LNCaP clone FGC (cell line): Measurements from ENCODE around the gene GEMIN5.

ENCODE experiments used
- DNase-seq: peaks from one replicate; pipeline ENCODE4 v3.0.0-alpha.2; 2011; ENCODE audit warnings: low read depth
- H3K4me3 ChIP-seq: 2 replicates; pipeline ENCODE4 v1.5.1; 2011; ENCODE audit warnings: mild to moderate bottlenecking, low read depth, low read length, control low read depth
- TF ChIP-seq, protein P1 (sequence below): IDR thresholded peaks from 2 replicates; pipeline ENCODE4 v1.5.1; 2012; ENCODE audit warnings: mild to moderate bottlenecking; ENCODE audit not compliant: control insufficient read depth, insufficient read depth; ENCODE audit errors: extremely low read depth

The GEMIN5 gene

DNA sequence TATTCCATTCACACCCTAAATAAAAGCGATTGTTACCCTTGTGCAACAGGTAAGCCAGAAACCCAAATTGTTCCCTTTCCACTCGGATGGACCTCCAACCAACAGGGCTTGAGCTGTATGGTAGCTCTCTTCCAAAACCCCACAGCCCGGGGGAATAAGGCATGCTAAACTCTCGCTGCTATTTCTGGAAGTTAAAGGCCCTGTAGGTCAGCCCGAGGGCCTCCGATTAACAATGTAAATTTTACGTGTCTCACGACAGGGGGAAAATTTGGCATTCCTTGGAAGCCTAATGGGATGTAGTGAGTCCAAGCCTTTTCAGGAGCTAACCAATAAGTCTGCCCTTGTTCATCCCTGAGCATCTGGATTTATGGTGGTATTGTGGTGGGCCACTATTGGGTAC lies 53.6 kb downstream of the GEMIN5 start:
- DNase-seq: no peak
- TF ChIP-seq, protein P1, sequence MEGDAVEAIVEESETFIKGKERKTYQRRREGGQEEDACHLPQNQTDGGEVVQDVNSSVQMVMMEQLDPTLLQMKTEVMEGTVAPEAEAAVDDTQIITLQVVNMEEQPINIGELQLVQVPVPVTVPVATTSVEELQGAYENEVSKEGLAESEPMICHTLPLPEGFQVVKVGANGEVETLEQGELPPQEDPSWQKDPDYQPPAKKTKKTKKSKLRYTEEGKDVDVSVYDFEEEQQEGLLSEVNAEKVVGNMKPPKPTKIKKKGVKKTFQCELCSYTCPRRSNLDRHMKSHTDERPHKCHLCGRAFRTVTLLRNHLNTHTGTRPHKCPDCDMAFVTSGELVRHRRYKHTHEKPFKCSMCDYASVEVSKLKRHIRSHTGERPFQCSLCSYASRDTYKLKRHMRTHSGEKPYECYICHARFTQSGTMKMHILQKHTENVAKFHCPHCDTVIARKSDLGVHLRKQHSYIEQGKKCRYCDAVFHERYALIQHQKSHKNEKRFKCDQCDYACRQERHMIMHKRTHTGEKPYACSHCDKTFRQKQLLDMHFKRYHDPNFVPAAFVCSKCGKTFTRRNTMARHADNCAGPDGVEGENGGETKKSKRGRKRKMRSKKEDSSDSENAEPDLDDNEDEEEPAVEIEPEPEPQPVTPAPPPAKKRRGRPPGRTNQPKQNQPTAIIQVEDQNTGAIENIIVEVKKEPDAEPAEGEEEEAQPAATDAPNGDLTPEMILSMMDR: no peak
- H3K4me3 ChIP-seq: no peak overlapping the region

DNA sequence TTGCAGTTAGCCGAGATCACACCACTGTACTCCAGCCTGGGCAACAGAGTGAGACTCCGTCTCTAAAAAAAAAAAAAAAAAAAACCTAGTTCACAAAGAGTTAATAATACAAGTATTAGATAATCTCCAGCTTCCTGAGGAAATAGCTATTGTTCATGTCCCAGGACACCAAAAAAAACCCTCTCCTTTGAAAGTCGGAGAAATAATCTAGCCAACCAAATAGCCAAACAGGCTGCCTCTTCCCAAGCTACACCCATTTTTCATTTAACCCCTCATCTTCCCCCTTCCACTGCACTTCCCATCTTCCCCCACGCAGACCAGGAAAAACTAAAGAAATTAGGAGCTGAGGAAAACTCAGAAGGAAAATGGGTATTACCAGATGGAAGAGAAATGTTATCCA lies 56.0 kb downstream of the GEMIN5 start:
- TF ChIP-seq, protein P1: no peak
- no peak overlapping the region for H3K4me3 ChIP-seq
- DNase-seq: no peak

DNA sequence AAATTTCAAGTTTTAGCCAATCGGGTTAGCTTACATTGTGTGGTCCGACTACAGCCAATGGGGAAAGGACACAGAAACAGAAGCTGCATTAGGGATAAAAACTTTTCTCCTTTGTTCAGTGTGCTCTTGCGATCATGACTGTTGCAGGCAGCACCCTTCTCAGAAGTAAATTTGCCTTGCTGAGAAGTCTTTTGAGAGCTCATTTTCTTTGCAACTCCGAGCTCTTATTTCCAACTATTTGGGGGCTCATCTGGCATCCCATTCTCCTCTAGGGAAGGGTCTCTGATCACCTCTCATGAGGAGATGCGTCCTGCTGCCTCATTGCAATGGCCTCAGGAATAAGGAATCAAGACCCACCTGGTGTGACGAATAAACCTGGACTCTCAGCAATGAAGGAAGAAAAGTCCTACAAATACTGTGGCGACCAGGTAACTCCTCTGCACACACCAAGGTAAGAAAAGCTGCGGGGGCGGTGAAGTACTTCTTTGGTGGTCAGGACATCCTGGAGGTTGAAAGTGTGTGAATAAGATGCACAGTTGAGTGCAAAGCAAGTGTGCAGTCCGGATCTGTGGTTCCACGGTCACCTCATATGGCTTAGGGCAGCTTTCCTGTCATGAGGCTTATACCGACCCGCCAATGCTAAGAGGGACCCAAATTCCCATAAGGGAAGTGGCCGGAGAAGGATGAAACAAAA lies 59.2 kb downstream of the GEMIN5 start:
- TF ChIP-seq, protein P1: no peak
- no peak overlapping the region for H3K4me3 ChIP-seq
- no peak for DNase-seq

DNA sequence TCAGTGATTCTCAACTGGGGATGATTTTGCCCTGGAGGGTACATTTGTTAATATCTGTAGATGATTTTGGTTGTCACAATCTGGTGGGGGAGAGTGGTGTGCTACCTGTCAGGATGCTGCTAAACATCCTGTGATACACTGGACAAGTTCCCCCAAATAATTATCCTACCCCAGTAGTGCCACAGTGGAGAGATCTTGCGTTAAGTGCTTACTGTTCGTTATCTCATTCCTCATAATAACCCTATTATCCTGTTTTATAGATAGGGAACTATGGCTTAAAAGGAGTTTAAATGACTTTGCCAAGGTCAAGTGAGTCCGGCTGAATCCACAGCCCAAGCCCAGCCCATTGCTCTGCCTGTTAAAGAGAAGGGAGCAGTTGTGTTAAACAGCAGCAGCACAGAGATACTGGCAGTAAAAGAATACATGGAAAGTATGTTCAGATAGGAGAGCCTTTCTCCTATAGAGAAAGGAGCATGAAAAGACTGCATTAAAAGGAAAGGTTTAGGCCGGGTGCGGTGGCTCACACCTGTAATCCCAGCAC lies 64.2 kb downstream of the GEMIN5 start:
- no peak for DNase-seq
- H3K4me3 ChIP-seq: no peak overlapping the region
- TF ChIP-seq, protein P1: no peak

DNA sequence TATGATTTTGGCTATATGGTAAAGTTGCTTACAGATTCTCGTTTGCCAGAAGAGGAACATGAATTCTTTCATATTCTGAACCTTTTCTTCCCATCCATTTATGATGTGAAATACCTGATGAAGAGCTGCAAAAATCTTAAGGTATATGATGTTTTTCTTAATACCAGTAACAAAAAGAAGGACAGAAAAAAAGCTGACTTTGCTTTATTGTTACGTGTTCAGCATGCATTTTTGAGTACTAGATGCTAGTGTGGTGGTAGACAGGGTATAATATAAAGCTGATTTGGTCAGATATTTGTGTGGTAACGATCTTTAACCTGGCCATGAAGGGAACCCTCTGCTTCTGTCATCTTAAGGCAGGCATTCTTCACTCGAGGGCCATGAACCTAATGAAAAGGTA lies 66.3 kb downstream of the GEMIN5 start:
- TF ChIP-seq, protein P1: no peak
- no peak overlapping the region for H3K4me3 ChIP-seq
- DNase-seq: no peak

DNA sequence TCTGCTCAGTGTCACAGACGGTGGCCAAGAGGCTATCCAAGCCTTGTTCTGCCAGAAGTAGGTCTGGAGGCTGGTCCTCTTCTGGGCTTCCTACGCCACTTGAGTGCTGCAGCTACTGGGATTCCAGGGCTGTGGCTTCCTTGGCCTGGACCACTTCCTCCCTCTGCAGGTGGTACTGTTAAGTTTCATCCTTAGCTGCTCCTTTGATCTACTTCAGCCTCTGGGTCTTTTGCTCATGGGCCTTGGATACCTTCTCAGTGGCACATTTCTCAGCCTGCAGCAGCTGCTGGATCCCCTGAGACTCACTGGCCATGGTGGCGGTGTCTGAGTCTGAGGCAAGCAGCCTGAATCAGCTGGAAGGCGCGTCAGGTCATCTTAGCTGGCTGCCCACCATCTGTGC lies 69.3 kb downstream of the GEMIN5 start:
- DNase-seq: no peak
- H3K4me3 ChIP-seq: no peak overlapping the region
- TF ChIP-seq, protein P1: peak; percentile 42

DNA sequence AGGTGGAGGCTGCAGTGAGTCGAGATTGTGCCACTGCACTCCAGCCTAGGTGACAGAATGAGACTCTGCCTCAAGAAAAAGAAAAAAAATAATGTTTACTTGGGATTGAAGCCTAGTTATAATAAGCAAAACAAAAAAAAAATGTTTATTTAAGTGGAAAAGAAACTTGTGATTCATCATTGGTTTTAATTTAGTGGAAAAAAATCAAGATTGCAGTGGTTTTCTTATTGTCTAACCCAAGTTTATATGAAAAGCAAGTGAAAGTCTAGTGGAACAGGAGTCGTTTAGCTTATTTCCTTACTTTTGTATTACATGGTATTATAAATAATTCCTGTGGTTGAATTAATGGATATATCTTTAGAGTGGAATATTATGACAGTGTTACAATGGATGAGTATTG lies 71.2 kb downstream of the GEMIN5 start:
- H3K4me3 ChIP-seq: no peak overlapping the region
- DNase-seq: no peak
- TF ChIP-seq, protein P1: no peak
